Tibial artery (tissue), 4 donors: ENCODE results near the gene GET4.

Source experiments
- DNase-seq, 2 donors: peaks; one replicate each; pipeline ENCODE4 v3.0.0-alpha.2; 2019
- H3K27ac ChIP-seq, 2 donors: fragments of 200-600 bp; sonication (generic) in 1 of 2; 1 replicate in 1 of 2; 2 replicates in 1 of 2; pipeline ENCODE4 v1.5.1; 2018 to 2019; ENCODE audit warnings: mild to moderate bottlenecking in 1 of 2
- H3K27me3 ChIP-seq, 2 donors: fragments of 200-600 bp; sonication (generic) in 1 of 2; one replicate each; pipeline versions ENCODE4 v1.5.1 to v1.6.0; 2016 to 2019
- H3K36me3 ChIP-seq, 3 donors: fragments of 200-600 bp; sonication (generic) in 2 of 3; one replicate each; pipeline ENCODE4 v1.5.1; 2016 to 2019; ENCODE audit warnings: mild to moderate bottlenecking in 2 of 3
- H3K4me1 ChIP-seq, 4 donors: fragments of 200-600 bp; sonication (generic) in 2 of 4; 1 replicate in 3 of 4; 2 replicates in 1 of 4; pipeline ENCODE4 v1.5.1; 2016 to 2019
- H3K4me3 ChIP-seq, 2 donors: fragments of 200-600 bp; sonication (generic) in 1 of 2; 1 replicate in 1 of 2; 2 replicates in 1 of 2; pipeline ENCODE4 v1.5.1; 2018 to 2019; ENCODE audit warnings: mild to moderate bottlenecking in 2 of 2
- H3K9me3 ChIP-seq, 3 donors: fragments of 200-600 bp; sonication (generic) in 1 of 3; one replicate each; pipeline ENCODE4 v1.5.1; 2016 to 2019
- CTCF ChIP-seq, 2 experiments: fragments of 200-600 bp in 1 of 2; fragments of 450-650 bp in 1 of 2; IDR thresholded peaks; one replicate each; pipeline ENCODE4 v1.5.1; 2017 to 2019; ENCODE audit warnings: antibody characterized with exemption in 2 of 2, mild to moderate bottlenecking in 1 of 2, moderate library complexity in 1 of 2
- intact Hi-C: fragments of 100-400 bp; cut with DNase I; formaldehyde crosslinking; loops from one replicate; pipeline ENCODE4 v1.15.0; 2023; ENCODE audit warnings: low total_unique reads

GET4 gene

GRCh38 chr7:884191-885003 lies 8.0 kb downstream of the GET4 start:
- Histone ChIP-seq H3K4me1 (peaks cover 0 to 36% (median 18%) of the 10 kb centered on the region in 4 donors), H3K36me3 (peaks cover 24 to 56% (median 34%) of the 10 kb centered on the region in 3 donors), H3K27ac (no peak overlapping the region), H3K4me3 (no peak overlapping the region), H3K9me3 (no peaks in the 10 kb centered on the region), H3K27me3 (no peaks in the 10 kb centered on the region)
- DNase-seq = no peak
- intact Hi-C loops = no loop called here
- no peak for TF ChIP-seq CTCF (IDR thresholded peaks at IDR 0.05)

- Histone ChIP-seq H3K36me3 (peaks cover 24 to 59% (median 37%) of the 10 kb centered on the region in 3 donors), H3K27ac (no peak overlapping the region), H3K27me3 (no peaks in the 10 kb centered on the region), H3K4me1 (peaks cover 0 to 36% (median 14%) of the 10 kb centered on the region in 4 donors), H3K9me3 (no peaks in the 10 kb centered on the region), H3K4me3 (no peak overlapping the region)
- intact Hi-C loops = no loop called here
- TF ChIP-seq CTCF (IDR thresholded peaks at IDR 0.05) = no peak
- no peak for DNase-seq
Measured at GRCh38 chr7:885261-885892, 9.0 kb downstream of the GET4 start.

DNA sequence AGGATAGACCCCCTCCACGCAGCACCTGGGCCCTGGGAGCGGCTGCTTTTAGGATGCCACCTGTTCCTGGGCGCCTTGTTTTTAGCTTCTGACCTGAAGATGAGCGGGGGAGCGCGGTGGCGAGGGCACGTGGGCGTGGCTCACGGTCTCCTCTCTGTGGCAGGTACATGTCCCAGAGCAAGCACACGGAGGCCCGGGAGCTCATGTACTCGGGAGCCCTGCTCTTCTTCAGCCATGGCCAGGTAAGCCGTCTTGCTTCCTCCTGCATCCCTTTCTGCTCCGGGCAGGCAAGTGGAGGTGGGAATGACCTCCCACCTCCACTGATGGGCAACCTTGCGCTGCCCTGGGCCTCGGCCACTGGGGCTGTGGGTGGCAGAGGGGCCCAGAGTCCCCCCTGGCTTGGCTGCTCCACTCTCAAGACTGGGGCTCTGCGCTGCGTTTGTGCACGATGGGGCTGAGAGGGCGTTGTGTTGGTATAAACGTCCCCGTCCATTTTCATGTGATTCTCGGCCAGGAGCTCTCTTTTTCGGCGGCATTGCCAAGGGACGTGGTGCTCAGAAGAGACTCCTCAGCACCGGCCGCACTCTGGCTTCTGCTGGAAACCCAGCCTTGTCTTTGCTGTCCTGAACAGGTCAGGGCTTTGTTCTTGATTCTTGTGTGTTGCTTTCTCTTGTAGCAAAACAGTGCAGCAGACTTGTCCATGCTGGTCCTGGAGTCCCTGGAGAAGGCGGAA lies 9.7 kb downstream of the GET4 start:
- H3K36me3 ChIP-seq = peaks cover 30 to 64% (median 44%) of the 10 kb centered on the region in 3 donors
- intact Hi-C loops = no loop called here
- no peaks in the 10 kb centered on the region for H3K27me3 ChIP-seq
- no peak overlapping the region for H3K4me3 ChIP-seq
- no peak for TF ChIP-seq CTCF (IDR thresholded peaks at IDR 0.05)
- DNase-seq = no peak
- H3K9me3 ChIP-seq = no peaks in the 10 kb centered on the region
- no peak overlapping the region for H3K27ac ChIP-seq
- peaks cover 0 to 35% (median 13%) of the 10 kb centered on the region in 4 donors for H3K4me1 ChIP-seq

DNA sequence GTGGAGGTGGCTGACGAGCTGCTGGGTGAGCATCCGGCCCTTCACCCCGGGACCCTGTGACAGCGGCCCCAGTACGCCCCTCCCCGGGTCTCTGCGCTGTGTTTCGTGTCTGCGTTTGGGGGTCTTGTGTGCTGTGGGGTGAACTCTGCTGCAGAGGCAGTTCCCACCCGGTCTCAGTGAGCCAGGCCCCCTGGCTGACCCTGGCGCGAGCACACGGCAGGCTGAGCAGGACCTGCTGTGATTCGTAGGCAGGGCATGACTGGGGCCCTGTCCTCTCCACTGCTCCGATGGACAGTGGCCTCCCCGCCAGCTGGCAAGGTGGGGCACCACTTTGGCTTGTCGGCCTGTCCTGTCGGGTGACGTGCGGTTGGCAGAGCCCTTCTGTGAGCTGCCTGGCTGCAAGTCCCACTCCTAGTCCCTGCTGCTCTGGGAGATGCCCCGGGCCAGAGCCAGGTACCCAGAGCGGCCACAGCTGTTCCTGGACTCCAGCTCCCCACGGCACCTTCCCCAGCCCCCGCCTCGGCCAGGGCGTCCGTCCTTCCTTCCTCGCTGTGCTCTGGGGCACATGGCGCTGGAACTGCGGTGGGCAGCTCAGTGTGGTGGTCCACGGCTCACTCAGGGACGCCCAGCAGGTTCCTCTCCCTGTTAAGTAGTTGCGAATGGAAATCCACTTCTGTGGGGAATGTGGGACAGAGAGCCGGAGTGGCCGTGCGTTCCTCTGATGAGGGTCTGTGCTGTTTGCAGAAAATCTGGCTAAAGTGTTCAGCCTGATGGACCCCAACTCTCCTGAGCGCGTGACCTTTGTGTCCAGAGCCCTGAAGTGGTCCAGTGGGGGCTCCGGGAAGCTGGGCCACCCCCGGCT lies 10.5 kb downstream of the GET4 start:
- Histone ChIP-seq H3K36me3 (peaks cover 38 to 70% (median 51%) of the 10 kb centered on the region in 3 donors), H3K4me1 (peaks cover 0 to 33% (median 13%) of the 10 kb centered on the region in 4 donors), H3K27me3 (no peaks in the 10 kb centered on the region), H3K9me3 (no peaks in the 10 kb centered on the region), H3K27ac (no peak overlapping the region), H3K4me3 (no peak overlapping the region)
- TF ChIP-seq CTCF (IDR thresholded peaks at IDR 0.05) = no peak
- intact Hi-C loops = no loop called here
- DNase-seq = no peak

GRCh38 chr7:887488-887820 lies 11.1 kb downstream of the GET4 start:
- H3K36me3 ChIP-seq = peaks cover 44 to 71% (median 57%) of the 10 kb centered on the region in 3 donors
- H3K27me3 ChIP-seq = no peaks in the 10 kb centered on the region
- intact Hi-C loops = no loop called here
- no peak for TF ChIP-seq CTCF (IDR thresholded peaks at IDR 0.05)
- no peak overlapping the region for H3K27ac ChIP-seq
- no peak overlapping the region for H3K4me3 ChIP-seq
- DNase-seq = no peak
- H3K4me1 ChIP-seq = peaks cover 0 to 29% (median 13%) of the 10 kb centered on the region in 4 donors
- H3K9me3 ChIP-seq = no peaks in the 10 kb centered on the region
